HepG2 (cell line): Measurements from ENCODE around the gene TGFBI. TPM values are rescaled to one million over a fixed set of nuclear protein-coding genes. Genes with fewer than 3 reads are reported as not detected.

Experiments used
- CENPT ChIP-seq: sonication (generic); formaldehyde crosslinking; IDR thresholded peaks from 2 replicates; pipeline ENCODE4 v1.8.0; 2022; ENCODE audit warnings: low read depth, mild to moderate bottlenecking, moderate library complexity, missing genetic modification reagents
- E2F5 ChIP-seq: sonication (generic); formaldehyde crosslinking; conservative IDR thresholded peaks from 2 replicates; pipeline ENCODE4 v1.4.0; 2020; ENCODE audit warnings: missing genetic modification reagents
- EED ChIP-seq: sonication (generic); formaldehyde crosslinking; IDR thresholded peaks from 2 replicates; pipeline ENCODE4 v1.5.0; 2020; ENCODE audit warnings: mild to moderate bottlenecking, missing genetic modification reagents
- GMEB2 ChIP-seq: IDR thresholded peaks from 2 replicates; pipeline ENCODE4 v1.6.1; 2016; ENCODE audit warnings: missing biosample characterization, missing genetic modification reagents, low read depth
- HDAC2 ChIP-seq: sonication (generic); formaldehyde crosslinking; IDR thresholded peaks from 2 replicates; pipeline ENCODE4 v1.4.0; 2020; ENCODE audit warnings: missing genetic modification reagents
- IRF2 ChIP-seq: IDR thresholded peaks from 2 replicates; pipeline ENCODE4 v1.6.1; 2018; ENCODE audit warnings: missing genetic modification reagents, missing compliant biosample characterization
- ISL2 ChIP-seq: sonication (generic); formaldehyde crosslinking; IDR thresholded peaks from 2 replicates; pipeline ENCODE4 v1.5.0; 2020; ENCODE audit warnings: missing genetic modification reagents
- MAFK ChIP-seq, 2 experiments: IDR thresholded peaks in 1 of 2; conservative IDR thresholded peaks in 1 of 2; 2 replicates each; pipeline ENCODE4 v1.6.1; 2011; ENCODE audit warnings: improper control_type of control experiment in 2 of 2, low read length in 2 of 2
- MXI1 ChIP-seq: IDR thresholded peaks from 3 replicates; pipeline ENCODE4 v1.6.1; 2012; ENCODE audit warnings: low read depth, low read length, inconsistent platforms, borderline replicate concordance
- NFE2L1 ChIP-seq: sonication (generic); formaldehyde crosslinking; IDR thresholded peaks from 2 replicates; pipeline ENCODE4 v1.4.0; 2020; ENCODE audit warnings: missing genetic modification reagents, mild to moderate bottlenecking, borderline replicate concordance
- TBX2 ChIP-seq: sonication (generic); formaldehyde crosslinking; IDR thresholded peaks from 2 replicates; pipeline ENCODE4 v1.5.0; 2020; ENCODE audit warnings: missing genetic modification reagents, mild to moderate bottlenecking, borderline replicate concordance
- TFAP4 ChIP-seq: sonication (generic); IDR thresholded peaks from 2 replicates; pipeline ENCODE4 v1.6.1; 2016; ENCODE audit warnings: low read depth, borderline replicate concordance
- ZBTB38 ChIP-seq: sonication (generic); formaldehyde crosslinking; IDR thresholded peaks from 2 replicates; pipeline ENCODE4 v1.5.1; 2020; ENCODE audit warnings: mild to moderate bottlenecking, missing genetic modification reagents
- ZBTB7B ChIP-seq: sonication (generic); formaldehyde crosslinking; IDR thresholded peaks from 2 replicates; pipeline ENCODE4 v1.4.0; 2020; ENCODE audit warnings: missing genetic modification reagents
- ZFYVE20 ChIP-seq: sonication (generic); formaldehyde crosslinking; IDR thresholded peaks from 2 replicates; pipeline ENCODE4 v1.8.0; 2023; ENCODE audit warnings: low read depth, mild to moderate bottlenecking, moderate library complexity, missing genetic modification reagents, borderline replicate concordance
- ZNF430 ChIP-seq: sonication (generic); formaldehyde crosslinking; IDR thresholded peaks from 2 replicates; pipeline ENCODE4 v1.9.0; 2021; ENCODE audit warnings: mild to moderate bottlenecking, missing genetic modification reagents
- ZNF503 ChIP-seq: sonication (generic); formaldehyde crosslinking; IDR thresholded peaks from 2 replicates; pipeline ENCODE4 v1.4.0; 2020; ENCODE audit warnings: missing genetic modification reagents
- ZNF704 ChIP-seq: sonication (generic); formaldehyde crosslinking; IDR thresholded peaks from 2 replicates; pipeline ENCODE4 v1.8.1; 2023; ENCODE audit warnings: mild to moderate bottlenecking, inconsistent platforms, moderate library complexity, missing genetic modification reagents, borderline replicate concordance
- ZNF777 ChIP-seq: sonication (generic); formaldehyde crosslinking; IDR thresholded peaks from 2 replicates; pipeline ENCODE4 v1.4.0; 2020; ENCODE audit warnings: missing genetic modification reagents
- ZNF782 ChIP-seq: sonication (generic); formaldehyde crosslinking; IDR thresholded peaks from 2 replicates; pipeline ENCODE4 v1.4.0; 2020; ENCODE audit warnings: missing genetic modification reagents, mild to moderate bottlenecking, borderline replicate concordance
- ZNF841 ChIP-seq: sonication (generic); formaldehyde crosslinking; IDR thresholded peaks from 2 replicates; pipeline ENCODE4 v1.8.1; 2023; ENCODE audit warnings: missing genetic modification reagents, borderline replicate concordance
- ZNF878 ChIP-seq: sonication (generic); formaldehyde crosslinking; IDR thresholded peaks from 2 replicates; pipeline ENCODE4 v1.8.1; 2023; ENCODE audit warnings: mild to moderate bottlenecking, missing genetic modification reagents, moderate library complexity
- polyA plus RNA-seq, 8 experiments: library from polyadenylated mRNA; depleted of rRNA in 3 of 8; stranded (reverse) in 7 of 8; unstranded in 1 of 8; fragments of >200 nt; fragmentation: Illumina TruSeq in 4 of 8; extraction: Trizol in 4 of 8; gene quantifications; 2 replicates each; pipeline versions ENCODE4 v1.2.1 to v1.2.3, GENCODE V29; 2011 to 2016; ENCODE audit warnings: low read depth in 4 of 8, missing spikeins in 1 of 8, mixed read lengths in 1 of 8; ENCODE audit not compliant: insufficient read depth in 1 of 8
- total RNA-seq, 5 experiments: library from RNA; depleted of rRNA; stranded (reverse); fragments of >200 nt; fragmentation: Illumina TruSeq; extraction: Trizol; gene quantifications; 2 replicates each; pipeline ENCODE4 v1.2.3, GENCODE V29; 2016; ENCODE audit warnings: low read depth in 1 of 5

The TGFBI gene
- total and polyA plus RNA-seq, 2 of the 13 experiments (the other 11 are each of a cell fraction or from before 2014, with no cell fraction given): 275 to 457 TPM

- peak; percentile 97 for TF ChIP-seq TFAP4
- no peak for TF ChIP-seq ZNF777
- TF ChIP-seq ZFYVE20: no peak
- no peak for TF ChIP-seq GMEB2 (CRISPR knock-in tag)
- peak; percentile 72; the same call in 1 of the 2 replicates for TF ChIP-seq ZNF430 (CRISPR knock-in tag)
- 0 out of 2 replicates have a peak, but pooled peaks have one; percentile 42 for TF ChIP-seq ZNF704 (CRISPR knock-in tag)
- TF ChIP-seq ZNF782 (CRISPR knock-in tag): no peak
- peak; percentile 93; the same call in 1 of the 2 replicates for TF ChIP-seq ZNF878 (CRISPR knock-in tag)
- TF ChIP-seq NFE2L1 (CRISPR knock-in tag): no peak
- peak; percentile 5 to 59; a peak in 2 of 4 replicates for TF ChIP-seq MAFK (conservative IDR thresholded peaks at IDR 0.05 in 1 of 2, IDR thresholded peaks at IDR 0.05 in 1 of 2; ENCODE audit: low read length in 2 of 2)
- peak; percentile 97 for TF ChIP-seq ISL2 (CRISPR knock-in tag)
- peak; percentile 27; the same call in 1 of the 2 replicates for TF ChIP-seq ZBTB7B (CRISPR knock-in tag)
- TF ChIP-seq ZBTB38: no peak
- TF ChIP-seq ZNF841 (CRISPR knock-in tag): no peak
- peak; percentile 90 for TF ChIP-seq ZNF503
- no peak for TF ChIP-seq E2F5
- peak; percentile 97 for TF ChIP-seq HDAC2 (CRISPR knock-in tag)
- no peak for TF ChIP-seq CENPT (CRISPR knock-in tag)
- no peak for TF ChIP-seq EED (CRISPR knock-in tag)
- peak; percentile 95 for TF ChIP-seq IRF2 (CRISPR knock-in tag)
- TF ChIP-seq TBX2: peak; percentile 83
- peak; percentile 67; the same call in 1 of the 3 replicates for TF ChIP-seq MXI1
Measured at GRCh38 chr5:136058039-136058971, 29.5 kb downstream of the TGFBI start (continued).
